ENCODE data around the gene SEC11C.
A peak's percentile ranks its signal among the peaks of the same experiment; 100 is the strongest.
"Not testable (repeated sequence)": the region's sequence is repeated elsewhere in the genome, so short reads cannot be mapped to it uniquely, and the experiment has no call there.

SEC11C gene

DNA sequence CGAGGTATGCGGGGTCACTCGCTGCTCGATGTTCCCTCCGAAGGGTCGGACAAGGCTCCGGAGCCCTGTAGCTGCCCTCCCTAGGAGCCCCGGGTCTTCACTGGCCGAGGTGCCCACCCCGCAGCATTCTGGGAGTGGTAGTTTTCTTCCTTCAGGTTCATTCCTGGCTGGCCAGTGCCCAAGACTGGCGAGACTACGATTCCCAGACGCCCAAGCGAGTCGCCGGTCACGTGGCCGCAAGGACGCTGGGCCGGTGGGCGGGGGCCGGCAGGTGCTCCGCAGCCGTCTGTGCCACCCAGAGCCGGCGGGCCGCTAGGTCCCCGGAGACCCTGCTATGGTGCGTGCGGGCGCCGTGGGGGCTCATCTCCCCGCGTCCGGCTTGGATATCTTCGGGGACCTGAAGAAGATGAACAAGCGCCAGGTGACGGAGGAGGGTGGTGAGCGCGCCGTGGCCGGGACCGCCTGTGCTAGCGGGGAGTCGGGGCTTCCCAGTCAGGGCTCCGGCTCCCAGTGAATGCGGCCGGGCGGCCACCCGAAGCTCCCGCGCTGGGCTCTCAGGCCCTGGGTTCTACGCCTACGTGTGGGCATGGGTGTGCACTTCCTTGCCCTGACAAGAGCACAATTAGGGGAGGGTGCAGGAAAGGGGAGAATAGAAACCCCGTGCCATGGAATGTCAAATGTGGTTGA lies at the start of gene SEC11C:
SEC11C (plus strand) TSS at position 270 of the 687 bp plus-strand sequence; CDS start at position 335, 65 bp downstream.
- peak; percentile 93 to 96 for DNase-seq (ENCODE audit: low read depth in 2 of 2)

DNA sequence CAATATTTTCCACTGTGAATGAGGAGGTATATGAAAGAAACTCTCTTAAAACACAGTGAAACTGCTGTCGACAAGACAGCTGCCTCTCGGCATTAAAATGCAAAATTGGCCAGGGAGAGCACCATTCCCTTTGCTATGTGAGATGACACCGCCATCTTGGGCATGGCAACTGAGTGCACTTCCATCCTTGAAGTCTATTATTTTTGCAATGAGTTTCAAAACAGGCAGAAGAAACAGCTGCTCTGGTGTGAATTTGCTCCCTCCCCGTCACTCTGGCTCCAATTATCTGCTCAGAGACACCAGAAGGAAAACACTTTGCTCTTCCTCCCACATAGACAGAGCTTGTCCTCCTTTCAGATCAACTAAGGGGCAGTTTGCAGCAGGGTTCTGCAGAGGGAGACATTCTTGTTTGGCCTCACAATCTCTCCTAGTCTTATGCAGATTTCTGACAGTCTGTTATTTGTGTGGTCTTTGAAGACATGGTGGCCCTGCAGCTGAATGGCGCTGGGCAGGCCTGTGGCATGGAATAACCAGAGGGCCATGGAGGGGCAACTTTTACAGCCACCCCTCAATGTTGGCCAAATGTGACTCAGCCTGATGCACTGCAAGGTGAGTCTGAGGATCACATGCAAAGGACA lies 48.6 kb upstream of the SEC11C start:
- DNase-seq (ENCODE audit: low read depth in 2 of 2) = no peak

GRCh38 chr18:59093668-59094067 lies 46.0 kb upstream of the SEC11C start:
- DNase-seq (ENCODE audit: low read depth in 2 of 2) = no peak

DNA sequence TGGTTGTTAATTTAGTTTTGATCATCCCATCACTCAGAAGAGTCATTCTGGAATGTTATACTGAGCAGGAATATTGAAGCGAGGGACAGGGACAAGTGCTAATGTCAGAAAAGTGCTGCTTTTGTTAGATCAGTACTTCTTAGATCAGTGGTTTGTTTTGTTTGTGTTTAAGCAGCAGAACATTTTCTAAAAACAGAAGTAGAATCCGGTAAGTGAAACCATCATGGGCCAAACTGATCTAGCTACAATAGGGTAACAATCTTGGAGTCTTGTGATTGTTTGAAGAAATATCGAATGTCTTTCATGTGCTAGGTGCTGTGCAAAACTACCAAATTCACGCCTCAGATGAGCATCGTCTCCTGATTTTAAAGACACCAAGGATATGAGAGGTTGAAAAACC lies 45.1 kb upstream of the SEC11C start:
- DNase-seq (ENCODE audit: low read depth in 2 of 2) = no peak

- no peak for DNase-seq (ENCODE audit: low read depth in 2 of 2)
Measured at GRCh38 chr18:59096098-59096789, 43.4 kb upstream of the SEC11C start.

DNA sequence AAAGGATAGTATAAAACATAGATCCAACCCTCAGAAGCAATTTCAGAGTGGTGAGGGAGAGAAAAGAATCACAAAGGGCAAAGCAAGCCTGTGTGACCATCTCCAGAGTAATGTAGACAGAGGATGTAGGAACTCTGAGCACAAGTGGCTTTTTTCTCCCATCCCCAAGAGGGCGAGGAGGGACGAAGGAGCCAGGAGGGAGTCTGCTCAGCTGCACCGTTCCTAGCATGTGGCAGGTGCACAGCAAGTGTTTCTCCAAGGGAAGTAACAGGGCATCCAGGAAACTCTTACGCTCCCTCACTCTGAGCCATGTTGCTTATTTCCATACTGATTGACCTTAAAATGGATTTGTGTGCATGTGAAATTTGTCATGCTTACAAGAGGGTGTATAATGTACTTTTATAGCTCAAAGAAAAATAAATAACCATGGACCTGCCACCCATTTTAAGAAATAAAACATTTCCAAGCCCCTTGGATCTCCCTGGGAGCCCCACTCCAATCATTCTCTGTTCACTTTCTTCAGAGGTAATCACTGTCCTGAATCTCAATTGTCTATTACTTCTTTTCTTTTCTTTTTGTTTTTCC lies 37.8 kb upstream of the SEC11C start:
- no peak for DNase-seq (ENCODE audit: low read depth in 2 of 2)

- DNase-seq (ENCODE audit: low read depth in 2 of 2) = no peak
Measured at GRCh38 chr18:59109375-59109774, 30.3 kb upstream of the SEC11C start.

DNA sequence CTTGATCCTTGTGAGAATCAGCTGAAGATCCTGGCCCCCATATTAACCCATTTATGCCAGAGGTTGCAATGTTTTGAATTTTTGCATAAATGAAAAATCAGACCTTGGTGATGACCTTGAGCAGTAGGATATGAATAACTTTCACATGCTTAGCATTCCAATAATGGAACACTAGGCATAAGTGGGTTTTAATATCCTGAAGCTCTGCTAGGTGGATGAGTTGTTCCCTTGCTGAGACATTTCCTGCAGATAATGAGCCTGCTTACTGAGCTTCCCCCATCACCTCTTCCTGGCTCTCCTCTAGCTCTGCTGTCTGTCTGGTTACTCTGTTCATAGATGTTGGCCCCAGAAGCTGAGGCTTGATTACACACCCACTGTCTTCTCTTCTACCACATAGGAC lies 25.5 kb upstream of the SEC11C start:
- no peak for DNase-seq (ENCODE audit: low read depth in 2 of 2)

DNA sequence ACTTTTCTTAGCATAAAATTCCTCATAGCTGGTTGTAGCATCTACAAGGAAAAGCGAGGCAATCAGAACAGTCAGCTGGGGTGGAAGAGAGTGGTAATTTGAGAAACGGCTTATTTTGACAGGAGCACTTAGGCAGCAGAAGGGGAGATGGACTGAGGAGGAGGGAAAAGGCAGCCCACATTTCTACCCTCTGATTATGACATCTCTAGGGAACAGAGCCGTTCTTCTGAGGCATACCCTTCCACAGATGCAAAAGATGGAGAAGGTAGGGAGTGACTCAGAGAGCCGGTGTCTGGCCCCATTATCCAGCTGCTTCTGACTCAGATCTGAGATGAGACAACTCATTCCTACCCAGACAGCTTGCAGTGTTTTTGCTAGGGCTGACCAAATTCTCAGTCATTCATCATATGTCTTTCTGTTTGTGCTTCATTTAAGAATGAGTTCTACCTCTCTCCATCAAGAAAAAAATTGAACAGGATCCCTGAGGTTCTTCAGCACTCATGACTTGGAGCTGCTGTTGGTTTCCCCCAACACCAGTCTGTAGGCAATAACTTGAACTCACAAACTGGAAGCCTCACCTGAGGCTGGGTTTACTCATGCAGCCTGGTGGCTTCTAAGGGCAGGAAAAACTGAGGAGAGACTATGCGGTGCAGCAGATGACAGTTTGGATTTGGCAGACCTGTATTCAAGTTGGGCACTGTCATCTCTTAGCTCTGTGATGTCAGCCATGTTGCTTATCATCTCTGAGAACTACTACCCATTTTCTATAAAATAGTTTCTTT lies 15.9 kb upstream of the SEC11C start:
- peak in 1 of 2 donors; percentile 41 for DNase-seq (ENCODE audit: low read depth in 2 of 2)

DNA sequence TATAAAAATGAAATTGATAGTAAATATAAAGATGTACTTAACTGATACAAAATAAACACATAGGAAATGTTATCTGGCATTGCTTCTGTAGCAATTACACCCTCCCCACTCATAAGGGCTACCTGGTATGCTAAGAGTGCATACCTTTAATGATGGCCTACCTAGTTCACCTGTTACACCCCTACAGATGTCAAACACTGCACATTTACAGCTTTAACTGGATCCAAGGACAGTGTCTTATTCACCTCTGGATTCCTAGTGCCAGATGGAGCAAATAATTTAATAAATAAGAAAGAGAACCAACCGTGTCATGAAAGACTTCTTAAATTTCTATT lies 15.3 kb upstream of the SEC11C start:
- DNase-seq (ENCODE audit: low read depth in 2 of 2) = no peak

DNA sequence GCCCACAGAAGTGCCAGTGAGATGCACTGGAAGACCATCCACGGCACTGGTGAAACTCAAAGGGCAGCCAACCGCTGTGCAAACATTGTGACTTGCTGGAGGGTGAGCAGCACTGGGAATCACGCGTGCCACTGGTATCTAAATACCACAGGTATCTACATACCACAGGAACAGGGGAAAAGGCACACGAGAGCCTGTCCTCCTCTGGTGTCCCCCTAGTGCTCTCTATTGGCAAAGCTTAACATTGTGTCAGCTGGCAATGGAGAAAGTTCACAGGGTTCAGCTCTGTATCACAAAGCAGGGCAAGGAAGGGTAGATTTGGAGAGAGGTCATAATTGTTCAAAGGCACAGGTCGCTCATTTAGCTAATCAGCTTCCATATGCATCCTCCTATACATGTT lies 12.6 kb upstream of the SEC11C start:
- no peak for DNase-seq (ENCODE audit: low read depth in 2 of 2)

DNA sequence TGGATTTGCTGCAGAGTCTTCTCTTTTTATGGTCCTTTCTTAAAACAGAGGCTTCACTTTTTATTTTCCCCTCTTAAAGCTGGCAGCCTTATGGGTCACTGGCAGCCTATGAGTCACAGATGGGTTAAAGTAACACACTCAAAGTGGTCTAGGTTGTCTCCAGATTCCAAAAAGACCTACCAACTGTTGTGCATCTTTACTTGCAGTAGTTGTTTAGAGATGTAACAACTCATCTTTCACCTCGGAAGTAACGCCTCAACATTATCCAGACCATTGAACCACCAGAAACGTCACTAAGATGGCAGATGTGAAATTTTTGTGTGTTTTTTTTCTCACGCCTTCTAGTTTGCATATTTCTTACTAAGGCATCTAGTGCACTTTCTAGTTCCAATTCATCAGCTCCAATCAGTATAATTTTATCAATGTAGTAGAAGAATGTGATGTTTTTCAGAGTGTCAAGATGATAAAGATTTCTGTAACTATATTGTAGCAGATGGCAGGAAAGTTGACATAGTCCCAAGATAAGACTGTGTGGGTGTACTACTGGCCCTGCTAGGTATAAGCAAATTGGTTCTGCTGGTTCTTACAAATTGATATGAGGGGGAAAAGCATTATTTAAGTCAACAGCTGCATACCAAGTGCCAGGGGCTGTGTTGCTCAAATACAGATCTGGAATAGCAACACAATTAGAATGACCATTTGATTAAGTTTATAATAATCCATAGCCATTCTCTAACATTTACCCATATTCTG lies 9.6 kb upstream of the SEC11C start:
- DNase-seq (ENCODE audit: low read depth in 2 of 2) = no peak

DNA sequence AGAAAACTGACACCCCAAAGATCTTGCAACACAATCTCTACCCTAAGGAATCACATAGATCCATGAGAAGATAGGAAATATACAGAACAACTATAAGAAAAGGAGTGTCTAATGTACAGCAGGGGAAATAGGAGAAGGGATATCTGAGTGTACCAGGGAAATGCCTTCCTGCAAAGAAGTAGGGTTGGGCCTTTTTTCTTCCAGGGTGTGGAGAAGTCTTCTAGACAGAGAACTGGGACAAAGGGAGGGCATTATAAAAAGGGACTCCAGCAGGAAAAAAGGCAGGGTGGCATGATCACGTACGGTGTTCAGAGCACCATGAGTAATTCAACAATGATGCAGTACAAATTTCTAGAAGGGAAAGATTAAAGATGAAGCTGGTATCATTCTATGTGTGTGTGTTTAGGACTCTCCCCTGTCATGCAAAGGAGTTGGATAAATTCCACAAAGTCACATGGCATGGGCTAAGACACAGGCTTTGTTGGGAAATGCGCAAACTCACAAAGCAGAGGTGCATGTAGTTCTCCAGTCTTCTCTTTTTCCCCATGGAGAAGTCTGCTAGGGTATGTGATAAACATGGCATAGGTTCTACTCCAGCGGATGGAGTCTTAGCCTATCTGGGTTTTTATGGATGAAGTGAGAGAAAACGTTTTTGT lies 6.7 kb upstream of the SEC11C start:
- DNase-seq (ENCODE audit: low read depth in 2 of 2) = no peak

DNA sequence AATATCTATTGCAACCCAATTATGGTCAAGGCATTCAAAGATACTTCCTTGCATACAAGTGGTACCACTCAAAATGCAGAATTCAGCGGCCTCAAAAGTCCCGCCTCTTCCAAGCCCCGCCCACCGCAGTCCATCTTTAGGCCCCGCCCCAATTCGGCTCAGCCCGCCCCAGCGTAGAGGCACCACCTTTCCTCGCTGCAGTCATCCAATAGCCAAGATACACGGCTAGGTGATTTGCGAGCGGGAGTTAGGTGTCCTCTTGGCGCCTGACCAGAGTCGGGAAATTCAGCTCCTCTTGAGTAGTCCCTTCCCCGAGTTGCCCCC lies 431 bp upstream of the SEC11C start:
- peak; percentile 86 to 90 for DNase-seq (ENCODE audit: low read depth in 2 of 2)

- no peak for DNase-seq (ENCODE audit: low read depth in 2 of 2)
Measured at GRCh38 chr18:59140302-59140885, 710 bp downstream of the SEC11C start.

DNA sequence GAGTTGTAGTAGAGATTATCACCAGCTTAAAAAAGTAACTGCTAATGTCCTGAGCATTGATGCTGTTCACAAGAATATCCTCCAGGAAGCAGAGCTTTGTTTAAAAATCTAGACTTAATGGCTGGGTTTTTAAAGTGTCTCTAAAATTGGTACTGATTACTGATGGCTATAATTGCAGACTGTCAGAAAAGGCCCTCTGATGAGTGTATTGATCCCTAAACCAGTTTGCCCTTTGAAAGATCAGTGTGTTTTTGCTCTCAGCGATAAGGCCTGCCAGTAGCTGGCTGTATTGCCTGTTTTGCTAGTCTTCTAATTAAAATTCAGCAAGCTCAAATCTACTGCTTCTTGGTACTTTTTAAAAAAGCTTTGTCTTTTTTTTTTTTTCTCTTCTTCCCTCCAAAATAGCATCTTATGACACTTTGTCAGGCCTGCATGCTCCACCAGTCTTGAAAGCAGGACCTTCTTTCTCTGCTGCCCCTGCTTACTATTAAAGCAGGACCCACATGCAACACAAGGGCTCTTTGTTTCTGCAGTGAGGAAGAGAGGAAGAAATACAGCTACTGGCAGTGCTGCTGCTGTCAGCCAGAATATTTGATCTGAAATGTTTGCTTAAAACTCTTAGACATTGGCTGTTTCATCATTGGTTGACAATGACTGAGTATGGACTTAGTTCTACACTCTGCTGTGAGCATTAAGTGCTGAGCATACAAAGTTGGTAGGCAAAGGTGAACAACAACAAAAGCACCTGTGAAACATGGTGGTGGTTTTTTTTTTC lies 1.8 kb downstream of the SEC11C start:
- no peak for DNase-seq (ENCODE audit: low read depth in 2 of 2)

GRCh38 chr18:59142274-59142673 lies 2.6 kb downstream of the SEC11C start:
- no peak for DNase-seq (ENCODE audit: low read depth in 2 of 2)

GRCh38 chr18:59142800-59143416 lies 3.2 kb downstream of the SEC11C start:
- not testable (repeated sequence) for DNase-seq (ENCODE audit: low read depth in 2 of 2)

GRCh38 chr18:59143441-59143840 lies 3.8 kb downstream of the SEC11C start:
- DNase-seq (ENCODE audit: low read depth in 2 of 2) = no peak

All from stimulated activated CD4-positive, alpha-beta T cell treated with anti-CD3 and anti-CD28 coated beads, Interleukin-15, amount 100 ng/mL, for 48 hours (primary cell).